Fibroblast of villous mesenchyme (primary cell): ENCODE results near the gene GAB1. TPM values are rescaled to one million over a fixed set of nuclear protein-coding genes. Genes with fewer than 3 reads are reported as not detected.
"Not testable (repeated sequence)": the region's sequence is repeated elsewhere in the genome, so short reads cannot be mapped to it uniquely, and the experiment has no call there.

Source experiments
- DNase-seq: peaks from one replicate; pipeline ENCODE4 v3.0.0-alpha.2; 2010; ENCODE audit warnings: low read depth
- H3K4me3 ChIP-seq: 2 replicates; pipeline ENCODE4 v1.5.1; 2011; ENCODE audit warnings: low read depth, mild to moderate bottlenecking, low read length
- CTCF ChIP-seq: IDR thresholded peaks from 2 replicates; pipeline ENCODE4 v1.5.1; 2012; ENCODE audit warnings: low read depth, mild to moderate bottlenecking, low read length; ENCODE audit not compliant: insufficient read depth
- total RNA-seq: library from RNA; depleted of rRNA; stranded (reverse); fragments of >200 nt; gene quantifications from 2 replicates; pipeline ENCODE4 v1.2.3, GENCODE V29; 2012

GAB1 gene
- total RNA-seq, 1 donor: 13.0 TPM

- H3K4me3 ChIP-seq: no peak overlapping the region
- TF ChIP-seq CTCF: no peak
- no peak for DNase-seq
Observed at GRCh38 chr4:143344041-143344440, 7.4 kb downstream of the GAB1 start.

GRCh38 chr4:143344774-143345173 is 8.1 kb downstream of the GAB1 start:
- DNase-seq: no peak
- no peak for TF ChIP-seq CTCF
- H3K4me3 ChIP-seq: no peak overlapping the region

- DNase-seq: no peak
- no peak overlapping the region for H3K4me3 ChIP-seq
- no peak for TF ChIP-seq CTCF
Observed at GRCh38 chr4:143345356-143345755, 8.7 kb downstream of the GAB1 start.

- H3K4me3 ChIP-seq: no peak overlapping the region
- no peak for TF ChIP-seq CTCF
- DNase-seq: no peak
Observed at GRCh38 chr4:143346206-143346605, 9.5 kb downstream of the GAB1 start.

- no peak for TF ChIP-seq CTCF
- no peak for DNase-seq
- H3K4me3 ChIP-seq: no peak overlapping the region
Observed at GRCh38 chr4:143347484-143348111, 10.9 kb downstream of the GAB1 start.

GRCh38 chr4:143348233-143349077 is 11.8 kb downstream of the GAB1 start:
- DNase-seq: no peak
- no peak for TF ChIP-seq CTCF
- no peak overlapping the region for H3K4me3 ChIP-seq

GRCh38 chr4:143349858-143350527 is 13.3 kb downstream of the GAB1 start:
- H3K4me3 ChIP-seq, DNase-seq: not testable (repeated sequence)
